Fibroblast of pulmonary artery (primary cell): ENCODE measurements around the gene USP21.

Source experiments
- DNase-seq: peaks from one replicate; pipeline ENCODE4 v3.0.0-alpha.2; 2010; ENCODE audit warnings: low read depth
- H3K4me3 ChIP-seq: replicated peaks from 2 replicates; pipeline ENCODE4 v1.5.1; 2011; ENCODE audit warnings: low read depth, mild to moderate bottlenecking, control low read depth, low read length, moderate library complexity
- TF ChIP-seq, protein P1 (sequence below): IDR thresholded peaks from 2 replicates; pipeline ENCODE4 v1.5.1; 2011; ENCODE audit warnings: mild to moderate bottlenecking, control low read depth, low read length, inconsistent platforms; ENCODE audit errors: missing control alignments

The USP21 gene

GRCh38 chr1:161128591-161129420 is 30.5 kb upstream of the USP21 start:
- DNase-seq, result no peak
- no peak overlapping the region for H3K4me3 ChIP-seq
- TF ChIP-seq, protein P1, sequence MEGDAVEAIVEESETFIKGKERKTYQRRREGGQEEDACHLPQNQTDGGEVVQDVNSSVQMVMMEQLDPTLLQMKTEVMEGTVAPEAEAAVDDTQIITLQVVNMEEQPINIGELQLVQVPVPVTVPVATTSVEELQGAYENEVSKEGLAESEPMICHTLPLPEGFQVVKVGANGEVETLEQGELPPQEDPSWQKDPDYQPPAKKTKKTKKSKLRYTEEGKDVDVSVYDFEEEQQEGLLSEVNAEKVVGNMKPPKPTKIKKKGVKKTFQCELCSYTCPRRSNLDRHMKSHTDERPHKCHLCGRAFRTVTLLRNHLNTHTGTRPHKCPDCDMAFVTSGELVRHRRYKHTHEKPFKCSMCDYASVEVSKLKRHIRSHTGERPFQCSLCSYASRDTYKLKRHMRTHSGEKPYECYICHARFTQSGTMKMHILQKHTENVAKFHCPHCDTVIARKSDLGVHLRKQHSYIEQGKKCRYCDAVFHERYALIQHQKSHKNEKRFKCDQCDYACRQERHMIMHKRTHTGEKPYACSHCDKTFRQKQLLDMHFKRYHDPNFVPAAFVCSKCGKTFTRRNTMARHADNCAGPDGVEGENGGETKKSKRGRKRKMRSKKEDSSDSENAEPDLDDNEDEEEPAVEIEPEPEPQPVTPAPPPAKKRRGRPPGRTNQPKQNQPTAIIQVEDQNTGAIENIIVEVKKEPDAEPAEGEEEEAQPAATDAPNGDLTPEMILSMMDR, result no peak

- DNase-seq, result no peak
- no peak overlapping the region for H3K4me3 ChIP-seq
- TF ChIP-seq, protein P1, result no peak
Observed at GRCh38 chr1:161130266-161130665, 29.0 kb upstream of the USP21 start.

DNA sequence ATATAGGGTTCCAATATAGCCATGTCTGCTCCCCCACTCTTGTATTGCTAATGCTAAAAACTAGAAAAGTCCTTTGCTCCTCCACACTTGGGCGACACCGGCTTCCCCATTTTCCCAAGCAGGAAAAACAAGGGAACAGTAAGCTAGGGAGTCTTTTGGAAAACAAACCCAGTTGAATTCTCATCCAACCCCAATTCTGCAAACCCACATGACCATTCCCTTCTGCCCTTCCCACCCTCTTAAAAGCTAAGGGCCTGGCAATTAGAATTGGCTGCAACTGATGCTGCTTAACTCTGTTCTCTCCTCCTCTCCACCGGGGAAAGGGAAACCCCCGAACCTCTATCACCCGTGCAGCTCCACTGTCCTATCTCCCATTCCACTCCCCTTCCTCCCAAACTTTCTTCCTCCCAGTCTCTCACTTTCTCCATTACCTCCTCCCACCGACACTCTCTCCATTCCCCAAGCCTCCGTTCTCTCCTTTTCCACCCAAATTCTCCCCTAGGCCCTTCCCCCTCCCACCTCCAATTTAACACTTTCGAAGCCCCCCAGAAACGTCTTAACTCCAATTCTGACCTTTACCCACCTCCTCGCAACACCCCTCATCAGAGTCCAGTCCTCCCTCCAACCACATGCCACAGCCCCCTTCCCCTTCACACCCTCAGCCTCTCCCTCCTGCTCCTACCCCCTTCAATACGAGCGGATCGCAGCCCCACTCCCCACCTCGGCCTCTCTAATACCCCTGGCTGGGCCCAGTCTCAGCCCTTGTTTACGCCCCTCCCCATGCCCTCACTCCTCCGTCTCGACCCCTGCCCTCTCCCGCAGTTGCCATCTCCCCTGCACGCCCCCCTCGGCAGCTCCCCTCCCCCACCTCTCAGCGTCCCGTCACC is 27.5 kb upstream of the USP21 start:
- TF ChIP-seq, protein P1, result no peak
- DNase-seq, result peak; percentile 25
- peak overlapping the region; percentile 97 for H3K4me3 ChIP-seq

DNA sequence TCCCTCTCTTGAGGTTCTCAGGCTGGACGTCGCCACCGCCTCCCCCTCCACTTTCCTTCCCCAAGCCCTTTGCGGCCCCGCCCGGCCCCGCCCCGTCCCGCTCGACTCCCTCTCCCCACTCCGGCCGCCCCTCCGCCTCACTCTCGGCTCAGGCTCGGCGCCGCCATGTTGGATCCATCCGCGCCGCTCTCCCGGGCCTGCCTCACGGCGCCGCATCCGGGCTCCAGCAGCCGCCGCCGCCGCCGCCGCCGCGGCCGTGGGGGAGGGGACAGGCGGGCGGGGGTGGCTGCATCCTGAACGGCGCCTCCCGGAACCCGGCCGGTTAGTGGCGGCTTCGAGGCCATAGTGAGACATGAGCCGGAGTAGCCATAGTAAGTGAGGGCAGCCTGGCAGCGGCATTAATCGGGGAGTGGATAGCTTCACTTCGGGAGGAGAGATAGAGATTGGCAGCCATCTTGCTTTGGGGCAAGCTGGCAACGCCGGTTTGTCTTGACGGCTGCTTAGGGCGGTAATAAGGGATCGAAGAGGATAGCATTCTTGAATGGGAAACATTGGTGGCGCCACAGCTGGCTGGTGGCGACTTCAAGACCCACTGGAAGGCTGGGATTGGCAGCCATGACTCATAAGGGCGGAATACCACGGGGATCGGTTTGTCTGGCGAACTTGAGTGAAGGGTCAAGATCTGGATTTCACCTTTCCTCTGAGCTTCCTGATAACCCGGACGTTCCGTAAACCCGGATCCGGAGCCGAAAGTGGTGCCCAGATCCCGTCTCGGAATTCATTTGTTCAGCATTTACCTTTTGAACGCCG is 26.7 kb upstream of the USP21 start, which contains the start of gene DEDD:
Gene DEDD, minus strand, starts transcription at position 258 of the 810 bp plus-strand sequence. CDS start 8,205 bp downstream, outside the sequence.
- TF ChIP-seq, protein P1, result no peak
- peak; percentile 97 for DNase-seq
- H3K4me3 ChIP-seq, result peak within 1 kb of the TSS; percentile 97

- peak overlapping the region; percentile 97 for H3K4me3 ChIP-seq
Observed at GRCh38 chr1:161133220-161133740, 26.0 kb upstream of the USP21 start.

More at GRCh38 chr1:161133220-161133740, 26.0 kb upstream of the USP21 start:
- TF ChIP-seq, protein P1, result no peak
- no peak for DNase-seq
